Measurements from ENCODE around the gene C17orf75.

GRCh38 chr17:32302037-32302436 lies 39.9 kb downstream of the C17orf75 start:
- TF ChIP-seq CTCF (IDR thresholded peaks at IDR 0.05; ENCODE audit: low read depth, low read length), result no peak
- no peak for TF ChIP-seq POLR2A (IDR thresholded peaks at IDR 0.05; ENCODE audit: extremely low read depth, insufficient read length)
- no peak for TF ChIP-seq MAX (IDR thresholded peaks at IDR 0.05; ENCODE audit: low read depth, low read length)
